Measurements from ENCODE around the gene ZNF665. TPM values are rescaled to one million over a fixed set of nuclear protein-coding genes. Genes with fewer than 3 reads are reported as not detected.
"Not testable (repeated sequence)": the region's sequence is repeated elsewhere in the genome, so short reads cannot be mapped to it uniquely, and the experiment has no call there.

ZNF665 gene
- total RNA-seq, 2 experiments from 2014 or later: 2.1 to 3.2 TPM

DNA sequence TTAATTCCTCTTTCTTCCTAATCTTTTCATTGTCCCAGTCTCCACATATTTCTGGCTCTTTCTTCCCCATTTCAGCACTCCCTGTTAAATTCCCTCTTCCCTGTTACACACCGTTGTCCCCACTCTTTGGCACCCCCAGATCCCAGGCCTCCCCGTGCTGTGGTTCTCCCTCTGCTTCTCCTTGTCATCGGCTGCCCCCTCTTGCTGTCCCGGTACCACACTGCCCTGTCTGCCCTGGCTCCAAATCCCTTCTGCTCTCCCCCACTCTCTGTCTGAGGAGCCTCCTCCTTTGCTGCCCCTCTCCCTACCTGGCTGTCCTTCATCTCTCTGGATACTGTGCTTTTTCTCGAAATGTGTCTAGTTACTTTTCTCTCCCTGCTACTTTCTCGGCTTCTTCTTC is 61.4 kb downstream of the ZNF665 start:
- Histone ChIP-seq H3K27me3 (ENCODE audit: control insufficient read depth in 1 of 2, insufficient read depth in 2 of 2, low read length in 2 of 2) (peaks cover 0 to 8% of the 10 kb centered on the region in 2 experiments), H3K36me3 (ENCODE audit: insufficient read depth, low read length) (no peaks in the 10 kb centered on the region), H3K4me3 (ENCODE audit: low read length) (peak overlapping the region; percentile 54), H3K27ac (ENCODE audit: low read depth in 1 of 2, low read length in 2 of 2) (no peak overlapping the region), H3K9me3 (ENCODE audit: control insufficient read depth in 1 of 2, insufficient read depth in 1 of 2, low read length in 2 of 2) (peaks cover 39 to 44% of the 10 kb centered on the region in 2 experiments), H3K4me1 (ENCODE audit: insufficient read depth, low read length) (peaks cover 14% of the 10 kb centered on the region)
- peaks cover 12% of the 10 kb centered on the region for H3K9me3 Mint-ChIP-seq
- ChIA-PET POLR2A (interaction anchor here (0.9 kb wide), 1 partner anchor 26 kb away, joined by 3 read pairs; no protein-coding TSS in a partner anchor), CTCF (no interaction called here)
- H3K27ac Mint-ChIP-seq: peak overlapping the region; percentile 1
- H3K4me3 Mint-ChIP-seq: peak overlapping the region; percentile 88
- H3K36me3 Mint-ChIP-seq (ENCODE audit: low read depth): peaks cover 61% of the 10 kb centered on the region
- DNase-seq (no peak), ATAC-seq (ENCODE audit: poor library complexity) (no peak)
- TF ChIP-seq, protein P1, sequence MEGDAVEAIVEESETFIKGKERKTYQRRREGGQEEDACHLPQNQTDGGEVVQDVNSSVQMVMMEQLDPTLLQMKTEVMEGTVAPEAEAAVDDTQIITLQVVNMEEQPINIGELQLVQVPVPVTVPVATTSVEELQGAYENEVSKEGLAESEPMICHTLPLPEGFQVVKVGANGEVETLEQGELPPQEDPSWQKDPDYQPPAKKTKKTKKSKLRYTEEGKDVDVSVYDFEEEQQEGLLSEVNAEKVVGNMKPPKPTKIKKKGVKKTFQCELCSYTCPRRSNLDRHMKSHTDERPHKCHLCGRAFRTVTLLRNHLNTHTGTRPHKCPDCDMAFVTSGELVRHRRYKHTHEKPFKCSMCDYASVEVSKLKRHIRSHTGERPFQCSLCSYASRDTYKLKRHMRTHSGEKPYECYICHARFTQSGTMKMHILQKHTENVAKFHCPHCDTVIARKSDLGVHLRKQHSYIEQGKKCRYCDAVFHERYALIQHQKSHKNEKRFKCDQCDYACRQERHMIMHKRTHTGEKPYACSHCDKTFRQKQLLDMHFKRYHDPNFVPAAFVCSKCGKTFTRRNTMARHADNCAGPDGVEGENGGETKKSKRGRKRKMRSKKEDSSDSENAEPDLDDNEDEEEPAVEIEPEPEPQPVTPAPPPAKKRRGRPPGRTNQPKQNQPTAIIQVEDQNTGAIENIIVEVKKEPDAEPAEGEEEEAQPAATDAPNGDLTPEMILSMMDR (IDR thresholded peaks at IDR 0.05): no peak
- intact Hi-C loops (cut with DNase I, micrococcal nuclease): loop anchor here in 1 of 2 experiments (2.0 kb wide), 1 partner anchor 29 kb away; the partner anchor contains the start of gene ZNF160
- no peaks in the 10 kb centered on the region for H3K27me3 Mint-ChIP-seq
- peaks cover 25% of the 10 kb centered on the region for H3K4me1 Mint-ChIP-seq (ENCODE audit: low read depth)

DNA sequence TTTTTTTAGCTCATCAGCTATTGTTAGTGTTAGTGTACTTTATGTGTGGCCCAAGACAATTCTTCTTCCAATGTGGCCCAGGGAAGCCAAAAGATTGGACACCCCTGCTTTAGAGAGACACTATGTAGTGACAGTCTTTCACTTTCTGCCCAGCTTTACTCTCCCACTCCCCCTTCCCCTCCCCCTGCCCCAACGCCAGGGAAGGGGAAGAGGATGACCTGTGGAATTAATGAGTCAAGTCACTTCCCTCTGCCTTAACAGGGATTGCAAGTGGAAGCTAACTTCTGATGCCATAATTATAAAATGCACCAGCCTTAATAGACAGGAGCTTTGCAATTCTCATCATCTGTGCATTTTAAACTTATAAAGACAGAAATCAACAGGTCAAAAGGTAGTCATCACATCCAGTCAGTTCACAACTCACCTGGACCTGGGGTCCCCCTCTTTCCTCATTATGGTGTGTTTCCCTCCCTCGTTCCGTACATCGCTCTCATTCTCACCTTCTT is 62.0 kb downstream of the ZNF665 start:
- peaks cover 11% of the 10 kb centered on the region for H3K9me3 Mint-ChIP-seq
- no peak overlapping the region for H3K4me3 ChIP-seq (ENCODE audit: low read length)
- CTCF ChIA-PET: no interaction called here
- H3K9me3 ChIP-seq (ENCODE audit: control insufficient read depth in 1 of 2, insufficient read depth in 1 of 2, low read length in 2 of 2): peaks cover 33 to 43% of the 10 kb centered on the region in 2 experiments
- no peaks in the 10 kb centered on the region for H3K36me3 ChIP-seq (ENCODE audit: insufficient read depth, low read length)
- peak overlapping the region; percentile 88 for H3K4me3 Mint-ChIP-seq
- no peak overlapping the region for H3K27ac ChIP-seq (ENCODE audit: low read depth in 1 of 2, low read length in 2 of 2)
- H3K4me1 ChIP-seq (ENCODE audit: insufficient read depth, low read length): peaks cover 14% of the 10 kb centered on the region
- peaks cover 25% of the 10 kb centered on the region for H3K4me1 Mint-ChIP-seq (ENCODE audit: low read depth)
- TF ChIP-seq, protein P1 (IDR thresholded peaks at IDR 0.05): no peak
- DNase-seq (no peak), ATAC-seq (ENCODE audit: poor library complexity) (no peak)
- H3K27me3 Mint-ChIP-seq: no peaks in the 10 kb centered on the region
- H3K27ac Mint-ChIP-seq: peak overlapping the region; percentile 1
- peaks cover 0 to 8% of the 10 kb centered on the region in 2 experiments for H3K27me3 ChIP-seq (ENCODE audit: control insufficient read depth in 1 of 2, insufficient read depth in 2 of 2, low read length in 2 of 2)
- POLR2A ChIA-PET: interaction anchor here (0.9 kb wide), 1 partner anchor 26 kb away, joined by 3 read pairs; no protein-coding TSS in a partner anchor
- peaks cover 60% of the 10 kb centered on the region for H3K36me3 Mint-ChIP-seq (ENCODE audit: low read depth)
- intact Hi-C loops (cut with DNase I, micrococcal nuclease): no loop called here

- Mint-ChIP-seq H3K27me3 (no peaks in the 10 kb centered on the region), H3K27ac (no peak overlapping the region), H3K4me1 (ENCODE audit: low read depth) (peaks cover 25% of the 10 kb centered on the region), H3K36me3 (ENCODE audit: low read depth) (peaks cover 55% of the 10 kb centered on the region), H3K4me3 (peak overlapping the region; percentile 38), H3K9me3 (peaks cover 7% of the 10 kb centered on the region)
- TF ChIP-seq, protein P1 (IDR thresholded peaks at IDR 0.05): no peak
- H3K4me1 ChIP-seq (ENCODE audit: insufficient read depth, low read length): peaks cover 14% of the 10 kb centered on the region
- DNase-seq (no peak), ATAC-seq (ENCODE audit: poor library complexity) (no peak)
- ChIA-PET POLR2A (no interaction called here), CTCF (no interaction called here)
- intact Hi-C loops (cut with DNase I, micrococcal nuclease): loop anchor here in 1 of 2 experiments (1.0 kb wide), 1 partner anchor 32 kb away; no protein-coding TSS in a partner anchor
- no peaks in the 10 kb centered on the region for H3K36me3 ChIP-seq (ENCODE audit: insufficient read depth, low read length)
- H3K4me3 ChIP-seq (ENCODE audit: low read length): no peak overlapping the region
- H3K9me3 ChIP-seq (ENCODE audit: control insufficient read depth in 1 of 2, insufficient read depth in 1 of 2, low read length in 2 of 2): peaks cover 28 to 43% of the 10 kb centered on the region in 2 experiments
- peaks cover 0 to 8% of the 10 kb centered on the region in 2 experiments for H3K27me3 ChIP-seq (ENCODE audit: control insufficient read depth in 1 of 2, insufficient read depth in 2 of 2, low read length in 2 of 2)
- no peak overlapping the region for H3K27ac ChIP-seq (ENCODE audit: low read depth in 1 of 2, low read length in 2 of 2)
Measured at GRCh38 chr19:53130506-53130905, 62.7 kb downstream of the ZNF665 start.

DNA sequence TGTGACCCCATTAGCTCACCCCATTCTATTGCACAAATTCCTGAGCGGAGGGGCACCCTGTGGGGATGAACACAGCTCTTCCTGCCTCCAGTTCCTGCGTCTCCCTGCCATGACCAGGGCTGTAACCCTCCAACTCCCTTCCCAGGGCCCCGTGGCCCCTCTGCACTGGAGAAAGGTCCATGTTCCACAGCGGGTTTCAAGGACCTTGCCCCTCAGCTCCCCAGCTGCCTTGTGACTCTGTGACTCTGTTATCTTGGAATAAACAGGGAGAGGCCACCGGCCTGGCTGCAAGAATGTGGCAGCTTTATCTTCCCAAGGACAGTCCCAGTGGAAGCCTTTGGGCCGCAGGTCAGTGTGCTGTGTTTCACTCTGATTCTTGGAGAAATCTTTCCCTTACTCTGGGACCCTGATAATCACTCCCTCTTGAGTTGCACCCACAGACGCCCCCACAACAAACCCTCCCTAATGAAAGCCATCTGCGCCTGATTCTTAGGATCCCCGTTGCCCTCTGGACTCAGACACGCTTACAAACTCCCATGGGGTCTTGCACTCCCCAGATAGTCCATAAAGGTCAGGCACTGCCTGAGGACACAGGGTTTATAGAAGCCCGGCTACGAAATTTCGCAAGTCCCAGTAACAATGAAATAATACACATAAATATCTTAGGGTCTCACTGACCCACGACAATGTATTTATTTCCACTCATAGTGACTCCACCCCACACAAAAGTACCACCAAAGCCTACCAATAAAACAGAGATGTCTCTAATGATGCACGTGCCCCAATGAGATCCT is 66.2 kb downstream of the ZNF665 start:
- ATAC-seq (ENCODE audit: poor library complexity); H3K27me3 Mint-ChIP-seq; H3K9me3 Mint-ChIP-seq; H3K4me3 Mint-ChIP-seq; H3K36me3 ChIP-seq (ENCODE audit: insufficient read depth, low read length); CTCF ChIA-PET; H3K4me3 ChIP-seq (ENCODE audit: low read length); H3K4me1 ChIP-seq (ENCODE audit: insufficient read depth, low read length); H3K27ac Mint-ChIP-seq; H3K27me3 ChIP-seq (ENCODE audit: control insufficient read depth in 1 of 2, insufficient read depth in 2 of 2, low read length in 2 of 2); POLR2A ChIA-PET; DNase-seq; H3K27ac ChIP-seq (ENCODE audit: low read depth in 1 of 2, low read length in 2 of 2): not testable (repeated sequence)
- H3K9me3 ChIP-seq (ENCODE audit: control insufficient read depth in 1 of 2, insufficient read depth in 1 of 2, low read length in 2 of 2): peaks cover 7 to 46% of the 10 kb centered on the region in 2 experiments
- Mint-ChIP-seq H3K36me3 (ENCODE audit: low read depth) (peaks cover 59% of the 10 kb centered on the region), H3K4me1 (ENCODE audit: low read depth) (peaks cover 15% of the 10 kb centered on the region)
- intact Hi-C loops (cut with DNase I, micrococcal nuclease): loop anchor here in 1 of 2 experiments (1.0 kb wide), 1 partner anchor 29 kb away; no protein-coding TSS in a partner anchor
